Trophoblast cell (in vitro differentiated cells and primary cell): Measurements from ENCODE around the gene ACTR1A.
A peak's percentile ranks its signal among the peaks of the same experiment; 100 is the strongest.

Experiments used
- DNase-seq, 2 donors: peaks; one replicate each; pipeline ENCODE4 v3.0.0-alpha.2; 2016
- H2AFZ ChIP-seq: 2 replicates; pipeline ENCODE4 v1.6.1; 2013; ENCODE audit warnings: low read length, moderate library complexity, mild to moderate bottlenecking; ENCODE audit not compliant: insufficient read depth, poor library complexity
- H2AK5ac ChIP-seq: 2 replicates; pipeline ENCODE4 v1.6.1; 2013; ENCODE audit warnings: mild to moderate bottlenecking, low read length
- H2BK120ac ChIP-seq: 2 replicates; pipeline ENCODE4 v1.6.1; 2013; ENCODE audit warnings: low read length, mild to moderate bottlenecking, moderate library complexity; ENCODE audit not compliant: insufficient read depth, poor library complexity
- H2BK12ac ChIP-seq: 2 replicates; pipeline ENCODE4 v1.6.1; 2013; ENCODE audit warnings: mild to moderate bottlenecking, low read length, moderate library complexity
- H2BK5ac ChIP-seq: 2 replicates; pipeline ENCODE4 v1.6.1; 2013; ENCODE audit warnings: low read length, low read depth, moderate library complexity, mild to moderate bottlenecking; ENCODE audit not compliant: poor library complexity
- H3K14ac ChIP-seq: 2 replicates; pipeline ENCODE4 v1.6.1; 2013; ENCODE audit warnings: mild to moderate bottlenecking, low read length
- H3K18ac ChIP-seq: 2 replicates; pipeline ENCODE4 v1.6.1; 2013; ENCODE audit warnings: mild to moderate bottlenecking, low read length
- H3K23ac ChIP-seq: 2 replicates; pipeline ENCODE4 v1.6.1; 2013; ENCODE audit warnings: low read length
- H3K27ac ChIP-seq: 2 replicates; pipeline ENCODE4 v1.5.1; 2013; ENCODE audit warnings: low read depth, mild to moderate bottlenecking, inconsistent platforms, low read length, moderate library complexity
- H3K27me3 ChIP-seq: 2 replicates; pipeline ENCODE4 v1.6.1; 2013; ENCODE audit warnings: inconsistent platforms, mild to moderate bottlenecking, low read length, moderate library complexity; ENCODE audit not compliant: insufficient read depth
- H3K36me3 ChIP-seq, 2 experiments: 1 replicate in 1 of 2; 2 replicates in 1 of 2; pipeline ENCODE4 v1.6.1; 2013; ENCODE audit warnings: low read length in 2 of 2, mild to moderate bottlenecking in 2 of 2, moderate library complexity in 1 of 2; ENCODE audit not compliant: insufficient read depth in 2 of 2, control insufficient read depth in 1 of 2
- H3K4ac ChIP-seq: 2 replicates; pipeline ENCODE4 v1.6.1; 2013; ENCODE audit warnings: low read depth, mild to moderate bottlenecking, low read length, moderate library complexity
- H3K4me1 ChIP-seq, 2 experiments: 1 replicate in 1 of 2; 2 replicates in 1 of 2; pipeline ENCODE4 v1.6.1; 2013; ENCODE audit warnings: low read length in 2 of 2, mild to moderate bottlenecking in 2 of 2, moderate library complexity in 1 of 2; ENCODE audit not compliant: insufficient read depth in 2 of 2, control insufficient read depth in 1 of 2
- H3K4me2 ChIP-seq: 2 replicates; pipeline ENCODE4 v1.6.1; 2013; ENCODE audit warnings: inconsistent platforms, mild to moderate bottlenecking, low read length, moderate library complexity
- H3K4me3 ChIP-seq: 2 replicates; pipeline ENCODE4 v1.5.1; 2013; ENCODE audit warnings: mild to moderate bottlenecking, low read depth, low read length, inconsistent platforms
- H3K79me1 ChIP-seq: one replicate; pipeline ENCODE4 v1.6.1; 2013; ENCODE audit warnings: low read length
- H3K79me2 ChIP-seq: 2 replicates; pipeline ENCODE4 v1.6.1; 2013; ENCODE audit warnings: low read length, mild to moderate bottlenecking; ENCODE audit not compliant: control insufficient read depth, insufficient read depth, poor library complexity
- H3K9ac ChIP-seq: 2 replicates; pipeline ENCODE4 v1.6.1; 2013; ENCODE audit warnings: mild to moderate bottlenecking, low read length
- H3K9me3 ChIP-seq: 2 replicates; pipeline ENCODE4 v1.6.1; 2013; ENCODE audit warnings: low read depth, mild to moderate bottlenecking, control low read depth, inconsistent platforms, low read length; ENCODE audit not compliant: insufficient read depth
- H4K12ac ChIP-seq: 2 replicates; pipeline ENCODE4 v1.6.1; 2013; ENCODE audit warnings: low read depth, mild to moderate bottlenecking, low read length, moderate library complexity
- H4K8ac ChIP-seq: 2 replicates; pipeline ENCODE4 v1.6.1; 2013; ENCODE audit warnings: low read depth, mild to moderate bottlenecking, low read length, moderate library complexity
- H4K91ac ChIP-seq: one replicate; pipeline ENCODE4 v1.6.1; 2013; ENCODE audit warnings: low read depth, mild to moderate bottlenecking, low read length, moderate library complexity
- WGBS: extraction: QIAGEN DNeasy Blood & Tissue Kit; methylation state at CpG from one replicate; pipeline ENCODE4 v1.1.7; 2013; ENCODE audit warnings: missing lambda C conversion rate; ENCODE audit not compliant: insufficient read length, insufficient coverage; ENCODE audit errors: extremely low coverage; 5-methylcytosine and 5-hydroxymethylcytosine counted together

ACTR1A gene

GRCh38 chr10:102515724-102516123 is 13.2 kb upstream of the ACTR1A start:
- H4K8ac ChIP-seq = no peak overlapping the region
- no peak overlapping the region for H3K9ac ChIP-seq
- no peak overlapping the region for H2AK5ac ChIP-seq
- no peaks in the 10 kb centered on the region for H3K79me1 ChIP-seq
- H2BK120ac ChIP-seq = no peak overlapping the region
- peaks cover 9 to 10% of the 10 kb centered on the region in 2 experiments for H3K4me1 ChIP-seq
- H4K91ac ChIP-seq = no peak overlapping the region
- H3K4me2 ChIP-seq = no peak overlapping the region
- no peak for DNase-seq
- H3K14ac ChIP-seq = no peak overlapping the region
- no peak overlapping the region for H3K23ac ChIP-seq
- peaks cover 2% of the 10 kb centered on the region for H3K79me2 ChIP-seq
- H3K9me3 ChIP-seq = no peaks in the 10 kb centered on the region
- H2BK12ac ChIP-seq = no peak overlapping the region
- WGBS = no CpG with 5 or more reads among the region's 3 CpGs
- H2AFZ ChIP-seq = no peak overlapping the region
- no peak overlapping the region for H3K4ac ChIP-seq
- H3K18ac ChIP-seq = no peak overlapping the region
- H3K36me3 ChIP-seq = peaks cover 27 to 30% of the 10 kb centered on the region in 2 experiments
- no peak overlapping the region for H3K27ac ChIP-seq
- no peaks in the 10 kb centered on the region for H3K27me3 ChIP-seq
- no peak overlapping the region for H2BK5ac ChIP-seq
- no peak overlapping the region for H3K4me3 ChIP-seq
- H4K12ac ChIP-seq = no peak overlapping the region

- Histone ChIP-seq H4K8ac (no peak overlapping the region), H2AK5ac (no peak overlapping the region), H3K4me1 (peaks cover 9 to 10% of the 10 kb centered on the region in 2 experiments), H2BK5ac (no peak overlapping the region), H3K79me2 (peaks cover 2% of the 10 kb centered on the region), H3K14ac (no peak overlapping the region), H3K23ac (no peak overlapping the region), H3K27me3 (no peaks in the 10 kb centered on the region), H3K4me3 (no peak overlapping the region), H3K9me3 (no peaks in the 10 kb centered on the region), H4K91ac (no peak overlapping the region), H2BK12ac (no peak overlapping the region), H3K27ac (no peak overlapping the region), H3K4me2 (no peak overlapping the region), H3K9ac (peak overlapping the region; percentile 48), H4K12ac (no peak overlapping the region), H3K18ac (no peak overlapping the region), H3K79me1 (no peaks in the 10 kb centered on the region), H3K4ac (no peak overlapping the region), H2AFZ (no peak overlapping the region), H2BK120ac (no peak overlapping the region), H3K36me3 (peaks cover 29 to 34% of the 10 kb centered on the region in 2 experiments)
- DNase-seq = no peak
- no CpG with 5 or more reads among the region's 12 CpGs for WGBS
Measured at GRCh38 chr10:102514487-102515311, 12.2 kb upstream of the ACTR1A start.

- no peaks in the 10 kb centered on the region for H3K79me1 ChIP-seq
- no CpG with 5 or more reads among the region's 6 CpGs for WGBS
- H2AFZ ChIP-seq = no peak overlapping the region
- no peaks in the 10 kb centered on the region for H3K79me2 ChIP-seq
- no peaks in the 10 kb centered on the region for H3K4me1 ChIP-seq
- no peak overlapping the region for H2AK5ac ChIP-seq
- DNase-seq = no peak
- H3K18ac ChIP-seq = no peak overlapping the region
- H3K9me3 ChIP-seq = no peaks in the 10 kb centered on the region
- H3K27ac ChIP-seq = no peak overlapping the region
- H3K23ac ChIP-seq = no peak overlapping the region
- H3K14ac ChIP-seq = no peak overlapping the region
- no peak overlapping the region for H4K8ac ChIP-seq
- no peak overlapping the region for H3K4me3 ChIP-seq
- H2BK120ac ChIP-seq = no peak overlapping the region
- no peaks in the 10 kb centered on the region for H3K27me3 ChIP-seq
- no peak overlapping the region for H3K4me2 ChIP-seq
- H2BK5ac ChIP-seq = no peak overlapping the region
- H4K91ac ChIP-seq = no peak overlapping the region
- H3K9ac ChIP-seq = no peak overlapping the region
- no peak overlapping the region for H3K4ac ChIP-seq
- no peak overlapping the region for H2BK12ac ChIP-seq
- H3K36me3 ChIP-seq = peaks cover 34 to 45% of the 10 kb centered on the region in 2 experiments
- H4K12ac ChIP-seq = no peak overlapping the region
Measured at GRCh38 chr10:102511583-102512274, 9.2 kb upstream of the ACTR1A start.

GRCh38 chr10:102509387-102509786 is 6.9 kb upstream of the ACTR1A start:
- Histone ChIP-seq H3K79me1 (peaks cover 3% of the 10 kb centered on the region), H3K36me3 (peaks cover 23 to 37% of the 10 kb centered on the region in 2 experiments), H3K9me3 (no peaks in the 10 kb centered on the region), H3K9ac (no peak overlapping the region), H2BK12ac (no peak overlapping the region), H2BK5ac (no peak overlapping the region), H3K18ac (no peak overlapping the region), H3K4ac (no peak overlapping the region), H2BK120ac (no peak overlapping the region), H3K79me2 (peaks cover 6% of the 10 kb centered on the region), H3K4me3 (no peak overlapping the region), H4K91ac (no peak overlapping the region), H3K14ac (no peak overlapping the region), H3K4me2 (no peak overlapping the region), H2AK5ac (no peak overlapping the region), H4K8ac (no peak overlapping the region), H2AFZ (no peak overlapping the region), H3K27me3 (no peaks in the 10 kb centered on the region), H3K27ac (no peak overlapping the region), H3K23ac (no peak overlapping the region), H4K12ac (no peak overlapping the region), H3K4me1 (peaks cover 0 to 5% of the 10 kb centered on the region in 2 experiments)
- no CpG with 5 or more reads among the region's 2 CpGs for WGBS
- peak in 1 of 2 donors; percentile 36 for DNase-seq
